K562 (cell line): ENCODE data around the gene SLC7A5. TPM values are rescaled to one million over a fixed set of nuclear protein-coding genes. Genes with fewer than 3 reads are reported as not detected.

Source experiments
- BRF1 ChIP-seq: IDR thresholded peaks from 3 replicates; pipeline ENCODE4 v1.6.1; 2011; ENCODE audit warnings: borderline replicate concordance, mild to moderate bottlenecking; ENCODE audit not compliant: insufficient read length; ENCODE audit errors: extremely low read depth
- CHD2 ChIP-seq: IDR thresholded peaks from 2 replicates; pipeline ENCODE4 v1.6.1; 2011; ENCODE audit warnings: low read depth, low read length
- CREB3 ChIP-seq: fragments of 450-650 bp; conservative IDR thresholded peaks from 2 replicates; pipeline ENCODE4 v1.6.1; 2016; ENCODE audit warnings: missing genetic modification characterization, low read depth, mild to moderate bottlenecking, missing compliant biosample characterization, moderate library complexity
- E2F3 ChIP-seq: fragments of 250-450 bp; sonication (Bioruptor Pico); IDR thresholded peaks from 2 replicates; pipeline ENCODE4 v1.4.0; 2020; ENCODE audit warnings: mild to moderate bottlenecking
- GABPA ChIP-seq: fragments of 200-800 bp; sonication (Bioruptor generic); conservative IDR thresholded peaks from 2 replicates; pipeline ENCODE4 v1.6.1; 2016; ENCODE audit warnings: low read depth, missing genetic modification characterization, missing compliant biosample characterization
- MBD2 ChIP-seq: sonication (generic); IDR thresholded peaks from 2 replicates; pipeline ENCODE4 v1.6.1; 2016; ENCODE audit warnings: low read depth, borderline replicate concordance
- NCOA1 ChIP-seq: fragments of 450-650 bp; IDR thresholded peaks from 2 replicates; pipeline ENCODE4 v1.6.1; 2016; ENCODE audit warnings: low read depth
- NCOA2 ChIP-seq, 2 experiments: fragments of 450-650 bp; IDR thresholded peaks; 2 replicates each; pipeline ENCODE4 v1.6.1; 2018; ENCODE audit warnings: mild to moderate bottlenecking in 2 of 2, moderate library complexity in 1 of 2; ENCODE audit not compliant: partially characterized antibody in 2 of 2
- RBFOX2 ChIP-seq: fragments of 200-400 bp; formaldehyde crosslinking; IDR thresholded peaks from 2 replicates; pipeline ENCODE4 v1.6.1; 2017; ENCODE audit warnings: low read depth, mild to moderate bottlenecking, low read length, moderate library complexity
- SMARCA4 ChIP-seq: fragments of 450-650 bp; IDR thresholded peaks from 2 replicates; pipeline ENCODE4 v1.6.1; 2016
- SMARCE1 ChIP-seq: fragments of 450-650 bp; IDR thresholded peaks from 2 replicates; pipeline ENCODE4 v1.7.1; 2016; ENCODE audit warnings: mild to moderate bottlenecking
- SRSF9 ChIP-seq: fragments of 200-400 bp; formaldehyde crosslinking; IDR thresholded peaks from 2 replicates; pipeline ENCODE4 v1.6.1; 2017; ENCODE audit warnings: low read depth, low read length, borderline replicate concordance
- USF1 ChIP-seq: sonication (generic); formaldehyde crosslinking; IDR thresholded peaks from 2 replicates; pipeline ENCODE4 v1.9.0; 2022; ENCODE audit warnings: mild to moderate bottlenecking, missing genetic modification reagents
- ZBTB2 ChIP-seq: fragments of 450-650 bp; IDR thresholded peaks from 2 replicates; pipeline ENCODE4 v1.6.1; 2016; ENCODE audit warnings: antibody characterized with exemption
- ZBTB33 ChIP-seq: sonication (generic); formaldehyde crosslinking; IDR thresholded peaks from 2 replicates; pipeline ENCODE4 v1.8.1; 2023; ENCODE audit warnings: mild to moderate bottlenecking, missing genetic modification reagents
- ZFP1 ChIP-seq: fragments of 450-650 bp; formaldehyde crosslinking; IDR thresholded peaks from 2 replicates; pipeline ENCODE4 v1.4.0; 2020; ENCODE audit warnings: mild to moderate bottlenecking, mixed read lengths
- ZKSCAN8 ChIP-seq: fragments of 200-800 bp; sonication (Bioruptor generic); IDR thresholded peaks from 2 replicates; pipeline ENCODE4 v1.6.1; 2016; ENCODE audit warnings: missing genetic modification characterization, missing compliant biosample characterization
- ZNF699 ChIP-seq: fragments of 250-450 bp; sonication (Bioruptor Pico); IDR thresholded peaks from 2 replicates; pipeline ENCODE4 v1.8.0; 2021; ENCODE audit warnings: mild to moderate bottlenecking, moderate library complexity; ENCODE audit not compliant: insufficient replicate concordance
- polyA plus RNA-seq, 8 experiments: library from polyadenylated mRNA; depleted of rRNA in 4 of 8; stranded (reverse) in 5 of 8; unstranded in 3 of 8; fragments of >200 nt; fragmentation: Nextera tagmentation in 2 of 8; fragmentation: Illumina TruSeq in 1 of 8; extraction: Ambion mirVana in 2 of 8; extraction: Trizol in 1 of 8; gene quantifications; 2 replicates each; pipeline versions ENCODE4 v1.2.1 to v1.2.3, GENCODE V29; 2011 to 2014; ENCODE audit warnings: inconsistent platforms in 1 of 8, missing spikeins in 1 of 8
- total RNA-seq, 7 experiments: library from RNA; depleted of rRNA in 6 of 7; stranded (reverse); fragments of >200 nt in 6 of 7; fragmentation: Illumina TruSeq in 2 of 7; extraction: Trizol in 2 of 7; gene quantifications; 2 replicates each; pipeline versions ENCODE4 v1.2.1 to v1.2.3, GENCODE V29; 2011 to 2021; ENCODE audit warnings: low replicate concordance in 1 of 7

Gene SLC7A5
- total and polyA plus RNA-seq, 9 of the 15 experiments (the other 6 are each of a cell fraction or from before 2014, with no cell fraction given), result 1.9 to 220 (median 18.6) TPM

- TF ChIP-seq CREB3 (tag) (peak; percentile 33; the same call in 1 of the 2 replicates), SMARCA4 (peak; percentile 100), ZBTB2 (peak; percentile 82; the same call in 1 of the 2 replicates), ZKSCAN8 (peak; percentile 67; the same call in 1 of the 2 replicates), E2F3 (CRISPR knock-in tag) (peak; percentile 39; the same call in 1 of the 2 replicates), GABPA (0 out of 2 replicates have a peak, but pooled peaks have one; percentile 28), RBFOX2 (peak; percentile 75), SMARCE1 (peak; percentile 100), BRF1 (no peak), NCOA2 (IDR thresholded peaks at IDR 0.05; ENCODE audit: partially characterized antibody in 2 of 2) (no peak), ZBTB33 (CRISPR knock-in tag) (peak; percentile 73; the same call in 1 of the 2 replicates), ZFP1 (CRISPR knock-in tag) (no peak), NCOA1 (peak; percentile 95), ZNF699 (CRISPR knock-in tag) (no peak), MBD2 (peak; percentile 93), CHD2 (no peak), USF1 (CRISPR knock-in tag) (no peak), SRSF9 (no peak)
These were observed 15.0 kb downstream of the SLC7A5 start (continued) for GRCh38 chr16:87854053-87854906.
